AG09319 (cell line): Measurements from ENCODE around the gene RNASEH2B.

Experiments
- DNase-seq: peaks from one replicate; pipeline ENCODE4 v3.0.0-alpha.2; 2010; ENCODE audit warnings: low read depth; ENCODE audit errors: extremely low read depth
- TF ChIP-seq, protein P1 (sequence below): IDR thresholded peaks from 2 replicates; pipeline ENCODE4 v1.5.1; 2011; ENCODE audit warnings: low read depth, mild to moderate bottlenecking, inconsistent platforms, low read length, moderate library complexity

The RNASEH2B gene

DNA sequence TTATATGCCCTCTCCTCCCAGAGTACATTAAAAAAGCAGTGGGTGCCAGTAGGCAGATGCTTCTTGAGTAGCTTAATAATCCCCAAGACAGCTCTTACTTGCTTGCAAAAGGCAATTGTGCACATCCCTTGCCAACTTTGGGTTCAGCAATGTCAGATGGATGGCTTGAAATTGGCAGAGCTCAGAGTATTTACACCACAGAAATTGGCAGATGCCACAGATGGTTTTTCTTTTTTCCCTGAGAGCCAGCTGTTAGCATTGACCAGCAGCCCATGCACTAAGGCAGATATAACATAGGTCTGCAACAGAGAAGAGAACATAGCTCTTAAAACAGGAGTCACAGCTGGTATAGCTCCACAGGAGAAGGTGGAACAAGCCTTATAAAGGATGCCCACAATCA is 18.4 kb upstream of the RNASEH2B start:
- DNase-seq = no peak
- TF ChIP-seq, protein P1, sequence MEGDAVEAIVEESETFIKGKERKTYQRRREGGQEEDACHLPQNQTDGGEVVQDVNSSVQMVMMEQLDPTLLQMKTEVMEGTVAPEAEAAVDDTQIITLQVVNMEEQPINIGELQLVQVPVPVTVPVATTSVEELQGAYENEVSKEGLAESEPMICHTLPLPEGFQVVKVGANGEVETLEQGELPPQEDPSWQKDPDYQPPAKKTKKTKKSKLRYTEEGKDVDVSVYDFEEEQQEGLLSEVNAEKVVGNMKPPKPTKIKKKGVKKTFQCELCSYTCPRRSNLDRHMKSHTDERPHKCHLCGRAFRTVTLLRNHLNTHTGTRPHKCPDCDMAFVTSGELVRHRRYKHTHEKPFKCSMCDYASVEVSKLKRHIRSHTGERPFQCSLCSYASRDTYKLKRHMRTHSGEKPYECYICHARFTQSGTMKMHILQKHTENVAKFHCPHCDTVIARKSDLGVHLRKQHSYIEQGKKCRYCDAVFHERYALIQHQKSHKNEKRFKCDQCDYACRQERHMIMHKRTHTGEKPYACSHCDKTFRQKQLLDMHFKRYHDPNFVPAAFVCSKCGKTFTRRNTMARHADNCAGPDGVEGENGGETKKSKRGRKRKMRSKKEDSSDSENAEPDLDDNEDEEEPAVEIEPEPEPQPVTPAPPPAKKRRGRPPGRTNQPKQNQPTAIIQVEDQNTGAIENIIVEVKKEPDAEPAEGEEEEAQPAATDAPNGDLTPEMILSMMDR = no peak

DNA sequence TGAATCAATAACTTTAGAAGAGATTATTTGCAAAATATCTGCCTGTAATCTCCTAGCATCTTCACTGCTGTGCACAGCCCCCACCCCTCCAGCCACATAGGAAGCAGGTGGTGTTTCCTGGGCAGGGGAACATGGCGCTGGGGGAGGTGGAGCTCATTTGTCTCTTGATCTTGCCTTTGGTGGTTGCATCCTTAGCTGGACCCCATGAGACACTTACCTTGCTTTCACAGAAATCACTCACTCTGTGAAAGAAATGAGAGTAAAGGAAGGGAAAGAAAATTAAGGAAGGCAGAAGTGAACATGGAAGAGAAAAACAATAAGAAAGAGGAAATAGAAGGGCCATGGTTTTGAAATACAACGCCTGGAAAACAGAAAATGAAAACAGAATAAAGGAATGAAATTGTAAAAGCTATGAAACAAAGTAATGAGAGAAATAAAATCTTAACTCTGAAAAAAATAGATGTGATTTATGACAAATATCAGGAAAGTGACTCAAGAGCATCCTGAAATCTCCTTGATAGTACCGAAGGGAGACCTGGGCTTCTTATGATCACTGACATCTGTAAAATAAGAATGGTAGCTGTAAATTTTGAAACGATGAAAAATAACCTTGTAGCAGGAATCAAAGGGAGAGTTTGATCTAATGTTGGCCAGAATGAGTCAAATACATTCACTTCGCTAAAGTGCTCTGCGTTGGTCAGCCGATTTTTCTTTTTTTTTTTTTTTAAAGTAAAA is 17.2 kb upstream of the RNASEH2B start:
- TF ChIP-seq, protein P1 = no peak
- DNase-seq = no peak

DNA sequence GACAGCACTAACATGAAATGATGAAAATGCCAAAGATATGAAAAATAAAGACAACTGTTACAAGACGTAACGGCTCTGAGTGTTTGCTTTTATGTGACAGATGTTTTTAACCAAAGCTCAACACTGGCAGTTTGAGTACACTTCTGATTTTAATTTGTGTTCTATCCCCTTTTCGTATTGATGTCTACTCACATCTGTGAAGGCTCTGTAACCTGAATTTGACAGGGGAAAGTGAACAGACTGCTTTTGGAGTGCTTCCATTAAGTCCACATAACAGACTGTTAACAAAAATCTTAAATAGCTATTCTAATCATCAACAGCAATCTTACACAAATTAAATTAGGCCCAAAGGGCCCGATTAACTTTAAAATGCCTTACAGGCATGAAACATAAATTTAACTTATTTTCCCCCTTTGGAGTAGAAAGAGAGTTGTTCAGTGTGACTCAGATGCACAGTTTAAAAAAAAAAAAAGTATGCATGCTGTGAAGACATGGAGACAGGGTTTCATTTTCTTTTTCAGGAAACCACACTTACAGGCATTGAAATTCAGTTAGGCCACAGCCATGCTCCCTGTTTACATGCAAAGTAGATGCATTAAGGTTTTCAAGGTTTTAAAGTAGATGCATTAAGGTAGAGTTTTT is 16.3 kb upstream of the RNASEH2B start:
- TF ChIP-seq, protein P1 = no peak
- no peak for DNase-seq

DNA sequence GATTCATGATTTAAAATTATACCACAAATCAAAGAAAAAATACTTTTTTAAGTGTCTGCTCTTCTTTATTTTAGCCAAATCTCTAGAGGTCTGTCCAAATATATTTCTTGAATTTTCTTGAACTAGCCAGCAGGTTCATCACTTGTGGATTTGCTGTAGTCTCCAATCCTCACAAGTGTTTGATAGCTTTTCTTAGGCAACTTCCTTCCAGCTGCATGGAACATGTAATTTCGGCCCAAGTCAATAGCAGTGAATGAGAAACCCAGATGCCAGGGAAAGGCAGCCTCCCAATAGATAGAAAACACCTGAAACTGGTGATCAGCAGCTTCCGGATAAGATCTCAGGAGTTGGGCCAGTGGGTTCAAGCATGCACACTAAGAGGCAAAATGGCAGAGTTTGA is 15.6 kb upstream of the RNASEH2B start:
- TF ChIP-seq, protein P1 = no peak
- DNase-seq = no peak

DNA sequence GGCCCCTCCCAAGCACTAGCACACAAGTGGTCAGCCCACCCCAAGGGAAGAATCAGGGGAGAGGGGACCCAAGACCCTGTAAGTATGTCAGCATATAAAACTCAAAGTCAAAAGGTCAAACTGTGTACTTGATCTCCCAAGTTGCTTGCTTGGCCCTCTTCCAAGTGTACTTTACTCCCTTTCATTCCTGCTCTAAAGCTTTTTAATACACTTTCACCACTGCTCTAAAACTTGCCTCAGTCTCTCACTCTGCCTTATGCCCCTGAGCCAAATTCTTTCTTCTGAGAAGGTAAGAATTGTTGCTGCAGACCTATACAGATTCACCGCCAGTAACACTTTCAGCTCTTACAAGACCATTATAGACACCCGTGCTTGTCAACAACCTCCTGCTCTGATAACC is 15.1 kb upstream of the RNASEH2B start:
- TF ChIP-seq, protein P1 = no peak
- no peak for DNase-seq

DNA sequence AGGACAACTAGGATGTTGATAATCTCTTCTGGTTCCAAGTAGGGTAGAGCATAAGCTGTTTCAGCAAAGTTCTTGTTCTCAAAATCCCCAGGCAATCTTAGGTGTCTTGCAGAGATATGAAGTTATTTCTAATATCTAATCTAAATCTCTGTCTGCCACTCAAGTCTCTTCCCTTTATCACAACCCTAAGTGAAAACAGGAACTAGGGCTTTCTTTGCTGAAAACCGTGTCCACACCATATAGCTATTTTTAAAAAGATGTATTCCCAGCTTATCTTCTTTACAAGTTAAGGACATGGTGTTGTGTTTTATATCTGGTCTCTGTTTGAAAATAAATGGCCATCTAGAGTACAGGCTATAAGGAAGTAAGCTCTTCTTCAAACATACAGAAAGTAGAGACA is 11.3 kb upstream of the RNASEH2B start:
- no peak for DNase-seq
- TF ChIP-seq, protein P1 = no peak

DNA sequence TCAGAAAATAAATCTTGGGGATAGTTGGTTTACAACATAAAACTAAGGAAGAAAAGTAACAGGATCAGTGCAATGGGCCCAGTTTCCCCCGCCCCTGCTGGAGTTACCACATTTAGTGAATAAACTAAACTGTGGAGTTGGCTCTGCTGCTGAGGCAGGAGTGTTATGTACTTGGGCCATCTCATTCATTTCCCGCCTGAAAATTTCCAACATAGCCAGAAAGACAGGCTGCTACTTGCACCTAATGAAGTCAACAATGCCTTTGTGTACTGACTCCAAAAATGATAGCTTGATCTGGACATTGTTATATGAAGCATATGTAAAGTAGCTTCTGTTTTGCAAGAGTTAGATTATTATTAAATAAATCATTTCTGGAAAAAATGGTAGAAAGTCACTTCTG is 7.9 kb upstream of the RNASEH2B start:
- DNase-seq = no peak
- TF ChIP-seq, protein P1 = no peak
